HG02678 (cell line): ENCODE results near the gene TMEM38A.
"Not testable (repeated sequence)": the region's sequence is repeated elsewhere in the genome, so short reads cannot be mapped to it uniquely, and the experiment has no call there.

ENCODE experiments used
- ATAC-seq: cut with Tn5 transposase; IDR thresholded peaks from one replicate; pipeline ENCODE4 v1.9.1; 2021; ENCODE audit warnings: mild to moderate bottlenecking, moderate library complexity; ENCODE audit not compliant: unreplicated experiment

The TMEM38A gene

DNA sequence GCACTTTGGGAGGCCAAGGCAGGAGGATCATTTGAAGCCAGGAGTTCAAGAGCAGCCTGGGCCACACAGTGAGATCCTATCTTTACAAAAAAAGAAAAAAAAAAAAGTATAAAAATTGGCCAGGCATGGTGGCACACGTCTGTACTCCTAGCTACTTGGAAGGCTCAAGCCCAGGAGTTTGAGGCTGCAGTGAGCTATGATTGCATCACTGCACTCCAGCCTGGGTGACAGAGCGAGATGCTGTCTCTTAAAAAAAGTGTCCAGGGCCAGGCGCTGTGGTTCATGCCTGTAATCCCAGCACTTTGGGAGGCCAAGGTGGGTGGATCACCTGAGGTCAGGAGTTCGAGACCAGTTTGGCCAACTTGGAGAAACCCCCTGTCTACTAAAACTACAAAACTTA is 12.9 kb downstream of the TMEM38A start:
- not testable (repeated sequence) for ATAC-seq

DNA sequence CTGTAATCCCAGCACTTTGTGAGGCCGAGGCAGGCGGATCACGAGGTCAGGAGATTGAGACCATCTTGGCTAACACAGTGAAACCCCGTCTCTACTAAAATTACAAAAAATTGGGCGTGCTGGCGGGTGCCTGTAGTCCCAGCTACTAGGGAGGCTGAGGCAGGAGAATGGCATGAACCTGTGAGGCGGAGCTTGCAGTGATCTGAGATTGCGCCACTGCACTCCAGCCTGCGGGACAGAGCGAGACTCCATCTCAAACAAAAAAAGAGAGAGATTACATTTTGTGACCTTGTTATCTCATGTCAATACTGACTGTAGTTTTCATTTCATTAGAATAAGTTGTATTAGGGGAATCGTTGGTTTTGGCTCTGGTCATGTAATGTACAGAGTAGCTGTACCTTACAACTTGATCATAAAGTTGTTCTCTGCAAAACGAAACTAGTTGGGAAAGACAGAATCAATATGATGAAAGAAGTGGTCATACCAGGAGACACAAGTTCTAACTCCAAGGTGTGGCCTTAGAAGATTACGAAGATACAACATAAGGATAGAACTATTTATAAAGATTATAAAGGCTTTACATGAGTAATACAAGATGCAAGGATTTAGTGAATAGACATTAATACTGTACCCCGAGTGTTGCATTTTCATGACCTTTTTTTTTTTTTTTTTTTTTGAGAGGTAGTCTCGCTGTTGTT is 15.3 kb downstream of the TMEM38A start:
- ATAC-seq = no peak

GRCh38 chr19:16677055-16677454 is 16.1 kb downstream of the TMEM38A start:
- ATAC-seq = no peak

DNA sequence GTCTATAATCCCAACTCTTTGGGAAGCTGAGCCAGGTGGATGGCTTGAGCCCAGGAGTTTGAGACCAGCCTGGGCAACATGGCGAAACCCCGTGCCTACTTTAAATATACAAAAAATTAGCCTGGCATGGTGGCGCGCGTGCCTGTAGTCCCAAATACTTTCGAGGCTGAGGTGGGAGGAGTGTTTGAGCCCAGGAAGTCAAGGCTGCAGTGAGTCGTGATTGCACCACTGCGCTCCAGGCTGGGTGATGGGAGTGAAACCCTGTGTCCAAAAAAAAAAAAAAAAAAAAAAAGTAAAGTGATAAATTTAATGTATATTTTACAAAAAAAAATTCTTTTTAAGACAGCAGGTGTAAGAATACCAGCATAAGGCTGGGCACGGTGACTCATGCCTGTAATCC is 17.6 kb downstream of the TMEM38A start:
- no peak for ATAC-seq

DNA sequence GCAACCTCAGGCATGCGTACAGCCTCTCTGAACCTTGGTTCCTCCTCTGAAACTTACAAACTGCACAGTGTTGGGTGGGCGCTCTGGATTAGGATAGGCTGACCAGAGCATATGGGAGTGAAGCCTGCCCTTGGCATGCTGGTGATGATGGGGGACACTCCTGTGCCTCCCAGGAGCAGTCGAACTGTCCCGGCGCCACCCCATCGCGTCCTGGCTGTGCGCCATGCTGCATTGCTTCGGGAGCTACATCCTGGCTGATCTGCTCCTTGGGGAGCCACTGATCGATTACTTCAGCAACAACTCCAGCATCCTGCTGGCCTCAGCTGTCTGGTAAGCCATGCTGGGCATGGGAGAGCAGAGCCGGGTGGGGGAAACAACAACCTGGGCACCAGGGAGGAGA is 18.9 kb downstream of the TMEM38A start:
- ATAC-seq = no peak

DNA sequence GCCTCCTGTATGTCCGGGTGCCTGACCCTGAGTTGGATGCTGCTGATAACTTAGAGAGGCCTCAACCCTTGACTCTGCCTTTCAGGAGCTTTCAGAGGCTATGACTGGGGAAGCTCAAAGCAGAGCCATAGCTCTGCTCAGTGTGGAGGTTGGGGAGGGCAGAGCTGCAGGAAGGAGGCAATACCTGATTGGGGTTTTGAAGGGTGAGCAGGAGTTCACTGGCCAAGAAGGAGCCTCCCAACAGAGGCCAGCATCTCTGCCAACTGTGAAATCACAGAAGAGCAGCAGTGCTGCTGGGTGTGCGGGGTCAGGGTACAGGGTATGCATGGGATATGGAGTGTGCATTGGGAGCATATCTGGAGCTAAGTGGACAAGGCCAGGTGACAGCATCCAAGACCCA is 21.6 kb downstream of the TMEM38A start:
- no peak for ATAC-seq

DNA sequence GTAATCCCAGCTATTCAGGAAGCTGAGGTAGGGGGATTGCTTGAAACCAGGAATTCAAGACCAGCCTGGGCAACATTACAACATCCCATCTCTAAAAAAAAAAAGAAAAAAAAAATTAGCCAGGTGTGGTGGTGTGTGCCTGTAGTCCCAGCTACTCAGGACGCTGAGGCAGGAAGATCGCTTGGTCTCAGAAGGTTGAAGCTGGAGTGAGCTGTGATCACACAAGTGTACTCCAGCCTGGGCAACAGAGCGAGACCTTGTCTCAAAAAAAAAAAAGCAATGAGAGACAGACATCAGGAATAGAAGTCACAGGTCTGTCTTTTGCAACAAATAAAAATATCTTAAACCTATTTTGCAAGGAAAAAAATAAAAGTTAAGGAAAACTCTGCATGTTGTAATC is 23.3 kb downstream of the TMEM38A start:
- ATAC-seq = no peak

DNA sequence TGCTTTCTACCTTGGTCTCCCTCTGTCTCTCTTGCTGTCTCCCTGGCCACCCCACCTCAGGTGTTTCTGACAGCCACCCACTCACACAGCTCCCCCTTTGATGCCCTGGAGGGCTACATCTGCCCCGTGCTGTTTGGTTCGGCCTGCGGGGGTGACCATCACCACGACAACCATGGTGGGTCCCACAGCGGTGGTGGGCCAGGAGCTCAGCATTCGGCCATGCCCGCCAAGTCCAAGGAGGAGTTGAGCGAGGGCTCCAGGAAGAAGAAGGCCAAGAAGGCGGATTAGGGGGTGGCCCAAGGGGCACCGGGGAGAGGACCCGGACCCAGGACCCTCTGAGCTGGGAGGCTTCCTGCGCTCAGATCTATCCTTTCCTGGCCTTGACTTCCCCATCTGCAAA is 27.1 kb downstream of the TMEM38A start:
- ATAC-seq = no peak

DNA sequence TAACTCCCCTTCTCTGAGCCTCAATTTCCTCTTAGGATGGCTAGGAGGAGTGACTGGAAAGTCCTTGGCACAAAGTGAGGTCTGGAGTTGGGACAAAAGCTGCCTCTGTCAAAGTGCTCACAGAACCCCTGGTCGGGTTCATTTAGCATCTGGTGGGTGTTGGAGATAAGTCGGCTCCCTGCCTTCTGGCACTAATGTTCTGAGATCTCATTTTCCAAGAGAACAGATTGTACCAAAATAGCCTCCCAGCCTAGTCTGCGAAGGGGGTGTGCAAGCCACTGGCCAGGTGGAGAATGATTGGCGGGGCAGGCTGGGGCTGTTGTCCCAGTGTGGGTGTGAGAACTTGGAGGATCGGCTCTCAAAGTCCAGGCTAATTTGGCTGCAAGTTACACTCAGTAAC is 38.0 kb downstream of the TMEM38A start:
- ATAC-seq = no peak

GRCh38 chr19:16702123-16702522 is 41.2 kb downstream of the TMEM38A start:
- no peak for ATAC-seq

GRCh38 chr19:16703677-16704076 is 42.7 kb downstream of the TMEM38A start:
- no peak for ATAC-seq

DNA sequence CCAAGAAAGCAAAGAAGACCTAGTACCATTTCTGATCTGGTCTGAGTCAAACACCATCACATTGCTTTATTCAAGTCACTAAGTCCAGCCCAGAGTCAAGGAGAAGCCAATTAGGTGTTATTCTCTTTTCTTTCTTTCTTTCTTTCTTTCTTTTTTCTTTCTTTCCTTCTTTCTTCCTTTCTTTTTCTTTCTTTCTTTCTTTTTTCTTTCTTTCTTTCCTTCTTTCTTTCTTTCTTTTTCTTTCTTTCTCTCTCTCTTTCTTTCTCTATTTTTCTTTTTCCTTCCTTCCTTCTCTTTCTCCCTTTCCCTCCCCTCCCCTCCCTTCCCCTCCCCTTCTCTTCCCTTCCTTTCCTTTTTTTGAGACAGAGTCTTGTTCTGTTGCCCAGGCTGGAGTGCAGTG is 49.9 kb downstream of the TMEM38A start:
- ATAC-seq = not testable (repeated sequence)

DNA sequence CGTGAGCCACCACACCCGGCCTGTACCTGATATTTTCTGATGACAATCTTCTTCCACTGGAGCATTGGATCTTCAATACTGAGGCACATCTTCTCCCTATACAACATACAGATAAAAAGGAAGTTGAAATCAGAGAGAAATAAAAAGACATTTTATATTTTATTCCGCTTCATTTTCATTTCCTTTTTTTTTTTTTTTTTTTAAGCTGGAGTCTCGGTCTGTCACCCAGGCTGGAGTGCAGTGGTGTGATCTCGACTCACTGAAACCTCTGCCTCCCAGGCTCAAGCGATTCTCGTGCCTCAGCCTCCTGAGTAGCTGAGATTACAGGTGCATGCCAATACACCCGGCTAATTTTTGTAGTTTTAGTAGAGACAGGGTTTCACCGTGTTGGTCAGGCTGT is 51.4 kb downstream of the TMEM38A start:
- ATAC-seq = not testable (repeated sequence)

DNA sequence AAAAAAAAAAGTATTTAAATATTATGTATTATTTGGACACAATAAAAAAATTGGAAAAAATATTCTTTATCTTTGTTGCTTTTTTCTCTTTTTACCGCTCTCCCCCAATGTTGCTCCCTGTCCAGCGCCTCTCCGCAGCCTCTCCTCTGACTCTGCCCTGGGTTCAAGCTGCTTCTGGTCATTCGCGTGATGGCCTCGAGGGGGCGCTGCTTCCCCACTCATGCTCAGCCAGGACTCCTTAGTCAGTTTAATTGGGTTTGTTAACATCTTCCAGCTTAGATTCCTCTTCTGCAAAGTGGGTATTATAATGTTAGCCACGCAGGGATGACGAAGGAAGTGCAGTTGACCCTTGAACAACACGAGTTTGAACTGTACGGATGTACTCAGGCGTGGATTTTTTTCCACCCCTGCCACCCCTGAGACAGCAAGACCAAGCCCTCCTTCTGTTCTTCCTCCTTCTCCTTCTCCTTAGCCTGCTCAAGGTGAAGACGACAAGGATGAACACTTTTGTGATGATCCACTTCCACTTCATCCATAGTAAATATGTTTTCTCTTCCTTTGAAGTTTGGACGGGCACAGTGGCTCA is 53.9 kb downstream of the TMEM38A start:
- no peak for ATAC-seq

DNA sequence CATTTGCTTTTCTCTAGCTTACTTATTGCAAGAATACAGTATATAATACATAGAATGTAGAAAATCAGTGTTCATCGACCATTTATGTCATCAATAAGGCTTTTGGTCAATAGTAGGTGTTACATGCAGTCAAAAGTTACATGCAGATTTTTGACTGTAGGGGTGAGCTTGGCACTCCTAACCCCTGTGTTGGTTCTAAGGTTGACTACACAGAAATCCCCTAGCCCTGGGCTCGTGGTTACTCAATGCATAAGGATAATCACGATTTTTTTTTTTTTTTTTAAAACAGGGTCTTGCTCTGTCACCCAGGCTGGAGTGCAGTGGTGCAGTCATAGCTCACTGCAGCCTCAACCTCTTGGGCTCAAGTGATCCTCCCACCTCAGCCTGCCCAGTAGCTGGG is 54.7 kb downstream of the TMEM38A start:
- no peak for ATAC-seq

- ATAC-seq = no peak
Measured at GRCh38 chr19:16721051-16721450, 60.1 kb downstream of the TMEM38A start.

DNA sequence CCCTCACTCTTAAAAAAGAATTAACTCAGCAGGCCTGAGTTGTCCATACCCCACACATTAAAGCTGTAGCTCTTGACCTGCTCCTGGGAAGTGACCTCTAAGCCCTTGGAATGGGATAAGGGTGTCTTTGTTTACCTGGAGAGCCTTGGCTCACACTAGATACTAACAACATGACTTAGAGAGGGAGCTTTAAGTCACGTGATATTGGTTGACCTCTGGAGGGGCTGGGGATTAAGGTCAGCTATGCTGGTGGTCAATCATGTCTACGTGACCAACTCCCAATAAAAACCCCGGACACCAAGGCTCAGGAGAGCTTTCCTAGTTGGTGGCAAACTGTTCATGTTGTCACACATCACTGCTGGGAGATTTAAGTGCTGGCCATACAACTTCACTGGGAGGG is 61.7 kb downstream of the TMEM38A start:
- ATAC-seq = no peak

DNA sequence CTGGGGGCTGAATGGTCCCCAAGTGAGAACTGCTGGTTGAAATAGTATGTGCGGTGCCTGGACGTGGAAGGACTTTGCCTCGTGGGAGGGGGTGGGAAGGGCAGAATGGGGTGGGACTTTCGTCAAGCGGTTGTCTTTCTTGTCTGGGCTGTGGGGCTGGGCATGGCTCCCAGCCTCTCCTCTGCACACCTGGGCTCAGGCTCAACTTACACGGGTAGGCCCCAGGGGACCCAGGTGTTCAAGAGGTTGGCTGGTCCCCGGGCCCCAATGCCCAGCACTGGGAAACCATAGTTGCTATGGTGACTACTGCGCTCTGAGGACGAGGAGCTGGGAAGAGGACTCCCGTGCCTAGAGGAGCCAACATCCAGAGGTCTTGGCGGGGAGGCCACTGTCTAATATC is 66.0 kb downstream of the TMEM38A start:
- no peak for ATAC-seq

DNA sequence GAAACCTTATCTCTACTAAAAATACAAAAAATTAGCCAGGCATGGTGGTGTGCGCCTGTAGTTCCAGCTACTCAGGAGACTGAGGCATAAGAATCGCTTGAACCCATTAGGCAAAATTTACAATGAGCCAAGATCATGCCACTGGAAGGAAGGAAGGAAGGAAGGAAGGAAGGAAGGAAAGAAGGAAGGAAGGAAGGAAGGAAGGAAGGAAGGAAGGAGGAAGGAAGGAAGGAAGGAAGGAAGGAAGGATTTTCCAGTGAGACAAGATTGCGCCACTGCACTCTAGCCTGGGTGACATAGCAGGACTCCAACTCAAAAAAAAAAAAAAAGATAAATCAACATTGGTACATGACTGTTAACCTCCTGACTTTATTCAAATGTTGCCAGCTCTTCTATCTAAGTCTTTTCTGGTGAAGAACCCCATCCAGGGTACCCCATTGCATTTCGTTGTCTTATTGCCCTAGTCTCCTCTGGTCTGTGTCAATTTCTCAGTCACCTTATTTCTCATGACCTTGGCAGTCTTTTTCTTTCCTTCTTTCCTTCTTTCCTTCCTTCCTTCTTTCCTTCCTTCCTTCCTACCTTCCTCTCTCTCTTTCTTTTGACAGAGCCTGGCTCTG is 74.8 kb downstream of the TMEM38A start:
- not testable (repeated sequence) for ATAC-seq

- ATAC-seq = no peak
Measured at GRCh38 chr19:16736709-16737108, 75.8 kb downstream of the TMEM38A start.

DNA sequence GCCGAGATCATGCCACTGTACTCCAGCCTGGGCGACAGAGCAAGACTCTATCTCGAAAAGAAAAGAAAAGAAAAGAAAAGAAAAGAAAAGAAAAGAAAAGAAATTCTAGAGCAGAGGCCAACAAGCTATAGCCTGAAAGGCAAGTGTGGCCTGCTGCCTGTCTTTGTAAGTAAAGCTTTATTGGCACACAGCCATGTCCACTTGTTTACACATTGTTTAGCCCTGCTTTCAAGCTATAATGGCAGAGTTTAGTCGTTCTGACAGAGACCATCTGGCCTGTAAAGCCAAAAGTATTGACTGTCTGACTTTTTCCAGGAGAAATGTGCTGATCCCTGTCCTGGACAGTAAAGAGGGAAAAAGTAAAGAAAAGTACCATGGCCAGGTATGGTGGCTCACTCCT is 77.0 kb downstream of the TMEM38A start:
- no peak for ATAC-seq

- ATAC-seq = no peak
Measured at GRCh38 chr19:16739546-16739945, 78.6 kb downstream of the TMEM38A start.
